OCI-LY7 (cell line): ENCODE data around the gene RETSAT.

Experiments used
- CTCF ChIP-seq: fragments of 200-600 bp; sonication (generic); conservative IDR thresholded peaks from 2 replicates; pipeline ENCODE4 v1.5.1; 2014; ENCODE audit warnings: mild to moderate bottlenecking, antibody characterized with exemption, low read length, moderate library complexity, mixed read lengths
- EZH2phosphoT487 ChIP-seq: fragments of 200-600 bp; sonication (generic); IDR thresholded peaks from 2 replicates; pipeline ENCODE4 v1.6.1; 2018; ENCODE audit warnings: low read depth, borderline replicate concordance, mild to moderate bottlenecking, mixed run types, antibody characterized with exemption, low read length, moderate library complexity, mixed read lengths

- TF ChIP-seq CTCF, result no peak
- TF ChIP-seq EZH2phosphoT487, result no peak
Measured at GRCh38 chr2:85387754-85388153, 33.4 kb upstream of the RETSAT start.
